ENCODE results near the gene FHL2. TPM values are rescaled to one million over a fixed set of nuclear protein-coding genes. Genes with fewer than 3 reads are reported as not detected.

Gene FHL2
- total and polyA plus RNA-seq, 12 donors, result 437 to 2,354 (median 1,410) TPM

DNA sequence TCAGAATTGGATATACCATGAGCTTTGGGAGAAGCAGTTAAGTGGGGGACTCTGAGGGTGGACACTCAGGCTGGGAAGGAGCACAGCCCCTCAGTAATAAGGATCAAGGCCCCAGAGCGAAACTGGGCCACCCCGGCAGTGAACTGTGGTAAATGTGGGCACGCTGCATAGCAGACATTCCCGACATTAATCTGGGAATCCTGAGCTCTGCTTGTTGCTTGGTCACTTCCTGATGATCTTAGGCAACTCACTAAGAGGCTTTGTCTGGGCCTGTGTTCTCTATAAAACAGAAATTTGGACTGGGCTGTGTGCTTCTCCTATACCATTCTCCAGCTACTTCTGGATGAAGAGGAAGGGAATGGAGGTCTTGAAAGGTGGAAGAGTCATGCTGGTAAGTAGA is 74.1 kb downstream of the FHL2 start:
- no peaks in the 10 kb centered on the region for H3K36me3 ChIP-seq
- H3K27me3 ChIP-seq, result no peaks in the 10 kb centered on the region
- intact Hi-C loops (cut with DNase I), result no loop called here
- no peaks in the 10 kb centered on the region for H3K9me3 ChIP-seq
- no peak for ATAC-seq
- TF ChIP-seq, protein P1, sequence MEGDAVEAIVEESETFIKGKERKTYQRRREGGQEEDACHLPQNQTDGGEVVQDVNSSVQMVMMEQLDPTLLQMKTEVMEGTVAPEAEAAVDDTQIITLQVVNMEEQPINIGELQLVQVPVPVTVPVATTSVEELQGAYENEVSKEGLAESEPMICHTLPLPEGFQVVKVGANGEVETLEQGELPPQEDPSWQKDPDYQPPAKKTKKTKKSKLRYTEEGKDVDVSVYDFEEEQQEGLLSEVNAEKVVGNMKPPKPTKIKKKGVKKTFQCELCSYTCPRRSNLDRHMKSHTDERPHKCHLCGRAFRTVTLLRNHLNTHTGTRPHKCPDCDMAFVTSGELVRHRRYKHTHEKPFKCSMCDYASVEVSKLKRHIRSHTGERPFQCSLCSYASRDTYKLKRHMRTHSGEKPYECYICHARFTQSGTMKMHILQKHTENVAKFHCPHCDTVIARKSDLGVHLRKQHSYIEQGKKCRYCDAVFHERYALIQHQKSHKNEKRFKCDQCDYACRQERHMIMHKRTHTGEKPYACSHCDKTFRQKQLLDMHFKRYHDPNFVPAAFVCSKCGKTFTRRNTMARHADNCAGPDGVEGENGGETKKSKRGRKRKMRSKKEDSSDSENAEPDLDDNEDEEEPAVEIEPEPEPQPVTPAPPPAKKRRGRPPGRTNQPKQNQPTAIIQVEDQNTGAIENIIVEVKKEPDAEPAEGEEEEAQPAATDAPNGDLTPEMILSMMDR (IDR thresholded peaks at IDR 0.05), result no peak
- DNase-seq, result no peak
- no peak overlapping the region for H3K4me3 ChIP-seq
- peaks cover 0 to 41% (median 20%) of the 10 kb centered on the region in 9 donors for H3K4me1 ChIP-seq
- 74 to 76% methylated on average over 4 of the region's 4 CpGs for WGBS, 2 donors
- H3K27ac ChIP-seq, result no peak overlapping the region

DNA sequence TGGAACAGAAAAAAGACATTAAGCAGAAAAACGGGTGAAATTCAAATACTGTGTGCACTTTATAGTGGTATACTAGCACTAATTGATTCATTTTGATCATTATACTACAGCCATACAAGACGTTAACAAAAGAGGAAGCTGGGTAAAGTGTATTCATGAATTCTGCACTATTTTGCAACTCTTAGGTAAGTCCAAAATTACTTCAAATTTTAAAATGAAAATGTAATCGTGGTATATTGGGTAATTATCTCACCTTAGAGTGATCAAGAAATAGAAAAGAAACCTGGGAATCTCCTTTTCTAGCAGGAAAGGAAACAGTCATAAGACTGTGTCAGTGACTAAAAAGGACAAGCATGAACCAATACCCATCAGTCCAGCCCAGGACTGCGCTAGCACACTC is 74.8 kb downstream of the FHL2 start:
- no peak overlapping the region for H3K4me3 ChIP-seq
- H3K27ac ChIP-seq, result no peak overlapping the region
- no peak for DNase-seq
- TF ChIP-seq, protein P1 (IDR thresholded peaks at IDR 0.05), result no peak
- 74 to 87% methylated on average over 4 of the region's 4 CpGs for WGBS, 2 donors
- H3K4me1 ChIP-seq, result peaks cover 0 to 40% (median 20%) of the 10 kb centered on the region in 9 donors
- no peaks in the 10 kb centered on the region for H3K9me3 ChIP-seq
- H3K36me3 ChIP-seq, result no peaks in the 10 kb centered on the region
- no peak for ATAC-seq
- H3K27me3 ChIP-seq, result no peaks in the 10 kb centered on the region
- intact Hi-C loops (cut with DNase I), result no loop called here

DNA sequence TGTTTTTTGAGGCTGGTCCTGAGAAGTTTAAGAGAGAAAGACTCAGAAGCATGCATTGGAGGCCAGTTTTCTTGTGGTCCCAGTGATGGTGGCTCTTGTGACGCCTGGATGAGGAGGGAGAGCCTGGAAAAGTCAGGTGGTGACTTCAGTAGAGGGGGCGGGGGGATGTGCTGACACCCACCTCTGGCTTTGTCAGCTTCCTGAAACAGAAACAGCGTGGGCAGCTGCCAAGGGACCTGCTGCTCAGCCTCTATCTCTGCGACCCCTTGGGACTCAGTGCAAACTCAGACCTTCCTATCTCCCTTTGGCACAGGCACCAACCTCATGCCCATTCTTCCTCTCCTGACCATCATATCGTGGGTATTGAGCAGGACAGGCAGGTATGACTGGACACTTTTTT is 75.7 kb downstream of the FHL2 start:
- 62 to 64% methylated on average over 5 of the region's 5 CpGs for WGBS, 2 donors
- Histone ChIP-seq H3K36me3 (no peaks in the 10 kb centered on the region), H3K27me3 (no peaks in the 10 kb centered on the region), H3K9me3 (no peaks in the 10 kb centered on the region), H3K27ac (no peak overlapping the region), H3K4me3 (no peak overlapping the region), H3K4me1 (peaks cover 0 to 30% (median 14%) of the 10 kb centered on the region in 9 donors)
- no peak for DNase-seq
- intact Hi-C loops (cut with DNase I), result no loop called here
- peak in 1 of 8 donors; percentile 13 for ATAC-seq
- TF ChIP-seq, protein P1 (IDR thresholded peaks at IDR 0.05), result no peak

DNA sequence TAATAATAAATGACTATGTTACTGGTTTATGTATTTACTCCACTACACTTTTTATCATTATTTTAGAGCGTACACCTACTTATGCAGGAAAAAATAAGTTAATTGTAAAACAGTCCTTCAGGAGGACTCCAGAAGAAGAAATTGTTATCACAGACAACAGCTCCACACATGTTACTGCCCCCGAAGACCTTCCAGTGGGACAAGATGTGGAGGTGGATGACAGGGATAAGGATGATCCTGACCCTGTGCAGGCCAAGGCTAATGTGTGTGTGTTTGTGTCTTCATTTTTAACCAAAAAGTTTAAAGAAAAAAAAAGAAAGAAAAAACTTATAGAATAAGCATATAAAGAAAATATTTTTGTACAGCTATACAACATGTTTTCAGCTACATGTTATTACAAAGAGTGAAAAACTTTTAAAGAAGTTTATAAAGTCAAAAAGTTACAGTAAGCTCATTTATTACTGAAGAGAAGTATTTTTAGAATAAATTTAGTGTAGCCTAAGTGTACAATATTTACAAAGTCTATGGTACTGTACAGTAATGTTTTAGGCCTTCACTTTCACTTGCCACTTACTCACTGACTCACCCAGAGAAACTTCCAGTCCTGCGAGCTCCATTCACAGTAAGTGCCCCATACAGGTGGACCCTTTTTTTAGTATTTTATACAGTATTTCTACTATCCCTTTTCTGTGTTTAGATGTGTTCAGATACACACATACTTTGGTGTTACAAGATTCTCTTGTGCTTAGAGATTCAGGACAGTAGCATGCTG is 76.8 kb downstream of the FHL2 start:
- intact Hi-C loops (cut with DNase I), result no loop called here
- Histone ChIP-seq H3K4me3 (no peak overlapping the region), H3K9me3 (no peaks in the 10 kb centered on the region), H3K36me3 (no peaks in the 10 kb centered on the region), H3K27ac (no peak overlapping the region), H3K27me3 (no peaks in the 10 kb centered on the region), H3K4me1 (peaks cover 0 to 25% (median 13%) of the 10 kb centered on the region in 9 donors)
- DNase-seq (no peak), ATAC-seq (no peak)
- TF ChIP-seq, protein P1 (IDR thresholded peaks at IDR 0.05), result no peak
- WGBS, 2 donors, result 89 to 97% methylated on average over 3 of the region's 3 CpGs

Measured in heart right ventricle (tissue), 16 donors.